ENCODE data around the gene CD8A.

The CD8A gene

GRCh38 chr2:86781363-86781762 lies 9.3 kb downstream of the CD8A start:
- in situ Hi-C loops (cut with HindIII; ENCODE audit: low sequenced_read_pairs): no loop called here

- in situ Hi-C loops (cut with HindIII; ENCODE audit: low sequenced_read_pairs): no loop called here
Observed at GRCh38 chr2:86779971-86780370, 10.7 kb downstream of the CD8A start.

- in situ Hi-C loops (cut with HindIII; ENCODE audit: low sequenced_read_pairs): no loop called here
Observed at GRCh38 chr2:86778957-86779356, 11.8 kb downstream of the CD8A start.

- in situ Hi-C loops (cut with HindIII; ENCODE audit: low sequenced_read_pairs): no loop called here
Observed at GRCh38 chr2:86776532-86776931, 14.2 kb downstream of the CD8A start.

GRCh38 chr2:86775338-86775737 lies 15.4 kb downstream of the CD8A start:
- in situ Hi-C loops (cut with HindIII; ENCODE audit: low sequenced_read_pairs): no loop called here

- in situ Hi-C loops (cut with HindIII; ENCODE audit: low sequenced_read_pairs): no loop called here
Observed at GRCh38 chr2:86774862-86775261, 15.9 kb downstream of the CD8A start.

- in situ Hi-C loops (cut with HindIII; ENCODE audit: low sequenced_read_pairs): no loop called here
Observed at GRCh38 chr2:86772611-86773010, 18.1 kb downstream of the CD8A start.

- in situ Hi-C loops (cut with HindIII; ENCODE audit: low sequenced_read_pairs): no loop called here
Observed at GRCh38 chr2:86770816-86771301, 19.9 kb downstream of the CD8A start.

- in situ Hi-C loops (cut with HindIII; ENCODE audit: low sequenced_read_pairs): loop anchor here (10.0 kb wide), 1 partner anchor 155 kb away; no protein-coding TSS in a partner anchor
Observed at GRCh38 chr2:86769838-86770237, 20.9 kb downstream of the CD8A start.

- in situ Hi-C loops (cut with HindIII; ENCODE audit: low sequenced_read_pairs): loop anchor here (10.0 kb wide), 1 partner anchor 154 kb away; no protein-coding TSS in a partner anchor
Observed at GRCh38 chr2:86768189-86768949, 22.3 kb downstream of the CD8A start.

GRCh38 chr2:86765310-86765695 lies 25.4 kb downstream of the CD8A start:
- in situ Hi-C loops (cut with HindIII; ENCODE audit: low sequenced_read_pairs): loop anchor here (10.0 kb wide), 1 partner anchor 151 kb away; no protein-coding TSS in a partner anchor

GRCh38 chr2:86764661-86765309 lies 25.9 kb downstream of the CD8A start:
- in situ Hi-C loops (cut with HindIII; ENCODE audit: low sequenced_read_pairs): loop anchor here (10.0 kb wide), 1 partner anchor 150 kb away; no protein-coding TSS in a partner anchor

GRCh38 chr2:86760371-86760770 lies 30.3 kb downstream of the CD8A start:
- in situ Hi-C loops (cut with HindIII; ENCODE audit: low sequenced_read_pairs): loop anchor here (10.0 kb wide), 1 partner anchor 146 kb away; no protein-coding TSS in a partner anchor

GRCh38 chr2:86758405-86758804 lies 32.3 kb downstream of the CD8A start:
- in situ Hi-C loops (cut with HindIII; ENCODE audit: low sequenced_read_pairs): loop anchor here (10.0 kb wide), 1 partner anchor 124 kb away; no protein-coding TSS in a partner anchor

GRCh38 chr2:86753606-86754005 lies 37.1 kb downstream of the CD8A start:
- in situ Hi-C loops (cut with HindIII; ENCODE audit: low sequenced_read_pairs): loop anchor here (10.0 kb wide), 1 partner anchor 119 kb away; no protein-coding TSS in a partner anchor

GRCh38 chr2:86752934-86753333 lies 37.8 kb downstream of the CD8A start:
- in situ Hi-C loops (cut with HindIII; ENCODE audit: low sequenced_read_pairs): loop anchor here (10.0 kb wide), 1 partner anchor 118 kb away; no protein-coding TSS in a partner anchor

GRCh38 chr2:86751778-86752177 lies 38.9 kb downstream of the CD8A start:
- in situ Hi-C loops (cut with HindIII; ENCODE audit: low sequenced_read_pairs): loop anchor here (10.0 kb wide), 1 partner anchor 117 kb away; no protein-coding TSS in a partner anchor

- in situ Hi-C loops (cut with HindIII; ENCODE audit: low sequenced_read_pairs): loop anchor here (10.0 kb wide), 1 partner anchor 116 kb away; no protein-coding TSS in a partner anchor
Observed at GRCh38 chr2:86750240-86750839, 40.4 kb downstream of the CD8A start.

GRCh38 chr2:86747711-86748639 lies 42.7 kb downstream of the CD8A start:
- in situ Hi-C loops (cut with HindIII; ENCODE audit: low sequenced_read_pairs): no loop called here

GRCh38 chr2:86746939-86747338 lies 43.8 kb downstream of the CD8A start:
- in situ Hi-C loops (cut with HindIII; ENCODE audit: low sequenced_read_pairs): no loop called here
